IMR-90 (cell line): ENCODE measurements around the gene MRPS15. TPM values are rescaled to one million over a fixed set of nuclear protein-coding genes. Genes with fewer than 3 reads are reported as not detected.

ENCODE experiments used
- ATAC-seq: fragments of 200-7000 bp; cut with Tn5 transposase; 2 replicates; pipeline ENCODE4 v1.9.1; 2020; ENCODE audit warnings: low read depth, mild to moderate bottlenecking, moderate library complexity
- BruUV-seq: library from RNA; stranded (reverse); fragments of 400-500 nt; replicated peaks from 2 replicates; lab custom pipeline; 2021; lab: Mats Ljungman, UMichigan
- CTCF ChIA-PET: fragments of 300-600 bp; formaldehyde crosslinking; extraction: SDS; loops from one replicate; lab custom pipeline; 2021; ENCODE audit warnings: antibody characterized with exemption; lab: Yijun Ruan, JAX
- POLR2A ChIA-PET: fragments of 300-600 bp; sonication (Branson Sonifier 250); formaldehyde crosslinking; loops from one replicate; lab custom pipeline; 2022; ENCODE audit warnings: antibody characterized with exemption; ENCODE audit not compliant: unreplicated experiment; lab: Charles Lee
- DNase-seq: peaks from one replicate; pipeline ENCODE4 v3.0.0; 2013
- H2AFZ ChIP-seq: replicated peaks from 2 replicates; pipeline ENCODE3; 2013; ENCODE audit warnings: low read length, mild to moderate bottlenecking; ENCODE audit not compliant: poor library complexity
- H2AK5ac ChIP-seq: 2 replicates; pipeline ENCODE4 v1.6.1; 2013; ENCODE audit warnings: low read depth, low read length, inconsistent platforms
- H2AK9ac ChIP-seq: replicated peaks from 2 replicates; pipeline ENCODE3; 2013; ENCODE audit warnings: mild to moderate bottlenecking, low read depth, low read length, moderate library complexity; ENCODE audit not compliant: poor library complexity
- H2BK120ac ChIP-seq: 2 replicates; pipeline ENCODE4 v1.6.1; 2013; ENCODE audit warnings: low read depth, low read length, inconsistent platforms
- H2BK15ac ChIP-seq: 3 replicates; pipeline ENCODE4 v1.6.1; 2013; ENCODE audit warnings: low read depth, low read length, inconsistent platforms
- H2BK20ac ChIP-seq: 2 replicates; pipeline ENCODE4 v1.6.1; 2013; ENCODE audit warnings: low read depth, mild to moderate bottlenecking, inconsistent platforms, low read length, moderate library complexity
- H2BK5ac ChIP-seq: 2 replicates; pipeline ENCODE4 v1.6.1; 2013; ENCODE audit warnings: mild to moderate bottlenecking, low read depth, low read length, inconsistent platforms; ENCODE audit not compliant: poor library complexity, severe bottlenecking
- H3K14ac ChIP-seq: replicated peaks from 2 replicates; pipeline ENCODE4 v1.6.1; 2013; ENCODE audit warnings: low read depth, low read length, inconsistent platforms
- H3K18ac ChIP-seq: 2 replicates; pipeline ENCODE4 v1.6.1; 2013; ENCODE audit warnings: low read depth, low read length, control low read depth
- H3K23ac ChIP-seq: 2 replicates; pipeline ENCODE4 v1.6.1; 2013; ENCODE audit warnings: low read depth, low read length, inconsistent platforms
- H3K27ac ChIP-seq: 2 replicates; pipeline ENCODE4 v1.5.1; 2013; ENCODE audit warnings: mild to moderate bottlenecking, control low read depth, low read length; ENCODE audit not compliant: insufficient read depth
- H3K27me3 ChIP-seq: 2 replicates; pipeline ENCODE4 v1.6.1; 2013; ENCODE audit warnings: low read length; ENCODE audit not compliant: control insufficient read depth, insufficient read depth
- H3K36me3 ChIP-seq: 2 replicates; pipeline ENCODE4 v1.6.1; 2013; ENCODE audit warnings: low read length, mixed read lengths; ENCODE audit not compliant: control insufficient read depth, insufficient read depth
- H3K4ac ChIP-seq: 2 replicates; pipeline ENCODE4 v1.6.1; 2013; ENCODE audit warnings: low read depth, low read length, inconsistent platforms
- H3K4me1 ChIP-seq: 2 replicates; pipeline ENCODE4 v1.6.1; 2013; ENCODE audit warnings: low read length, mixed read lengths; ENCODE audit not compliant: control insufficient read depth, insufficient read depth
- H3K4me2 ChIP-seq: 2 replicates; pipeline ENCODE4 v1.6.1; 2013; ENCODE audit warnings: low read depth, mild to moderate bottlenecking, control low read depth, low read length, moderate library complexity
- H3K4me3 ChIP-seq: 2 replicates; pipeline ENCODE4 v1.5.1; 2013; ENCODE audit warnings: low read depth, mild to moderate bottlenecking, control low read depth, low read length, moderate library complexity; ENCODE audit not compliant: insufficient read depth
- H3K56ac ChIP-seq: 2 replicates; pipeline ENCODE4 v1.6.1; 2013; ENCODE audit warnings: low read length, inconsistent platforms; ENCODE audit not compliant: insufficient read depth; ENCODE audit errors: extremely low read depth
- H3K79me1 ChIP-seq, 2 experiments: 2 replicates each; pipeline ENCODE4 v1.6.1; 2013; ENCODE audit warnings: low read length in 2 of 2, inconsistent platforms in 1 of 2, low read depth in 1 of 2
- H3K9ac ChIP-seq: 2 replicates; pipeline ENCODE4 v1.6.1; 2013; ENCODE audit warnings: low read depth, low read length, control low read depth
- H3K9me1 ChIP-seq: 2 replicates; pipeline ENCODE4 v1.6.1; 2013; ENCODE audit warnings: low read length, inconsistent platforms; ENCODE audit not compliant: insufficient read depth
- H3K9me3 ChIP-seq: 2 replicates; pipeline ENCODE4 v1.6.1; 2013; ENCODE audit warnings: low read length; ENCODE audit not compliant: control insufficient read depth, insufficient read depth
- H4K20me1 ChIP-seq: 2 replicates; pipeline ENCODE4 v1.6.1; 2013; ENCODE audit warnings: low read length, inconsistent platforms; ENCODE audit not compliant: insufficient read depth
- H4K5ac ChIP-seq: 2 replicates; pipeline ENCODE4 v1.6.1; 2013; ENCODE audit warnings: mild to moderate bottlenecking, low read depth, low read length, control low read depth
- H4K8ac ChIP-seq, 2 experiments: 2 replicates each; pipeline ENCODE4 v1.6.1; 2013; ENCODE audit warnings: low read depth in 2 of 2, low read length in 2 of 2, control low read depth in 1 of 2, inconsistent platforms in 1 of 2
- H4K91ac ChIP-seq: 2 replicates; pipeline ENCODE4 v1.6.1; 2013; ENCODE audit warnings: low read depth, low read length, inconsistent platforms; ENCODE audit not compliant: insufficient read depth
- BHLHE40 ChIP-seq: fragments of 150-350 bp; IDR thresholded peaks from 2 replicates; pipeline ENCODE4 v1.6.1; 2016; ENCODE audit warnings: mild to moderate bottlenecking, low read depth, low read length
- CEBPB ChIP-seq: IDR thresholded peaks from 2 replicates; pipeline ENCODE4 v1.6.1; 2012; ENCODE audit warnings: low read depth, low read length, improper control_type of control experiment
- CHD1 ChIP-seq: IDR thresholded peaks from 2 replicates; pipeline ENCODE4 v1.6.1; 2012; ENCODE audit warnings: low read depth, low read length, improper control_type of control experiment
- FOS ChIP-seq: fragments of 150-350 bp; IDR thresholded peaks from 2 replicates; pipeline ENCODE4 v1.6.1; 2016; ENCODE audit warnings: low read depth, low read length
- MAFK ChIP-seq: IDR thresholded peaks from 2 replicates; pipeline ENCODE4 v1.6.1; 2012; ENCODE audit warnings: low read depth, low read length, improper control_type of control experiment
- MAZ ChIP-seq: IDR thresholded peaks from 2 replicates; pipeline ENCODE4 v1.6.1; 2012; ENCODE audit warnings: low read depth, mild to moderate bottlenecking, low read length, improper control_type of control experiment, moderate library complexity, borderline replicate concordance
- MXI1 ChIP-seq: IDR thresholded peaks from 2 replicates; pipeline ENCODE4 v1.6.1; 2012; ENCODE audit warnings: low read depth, mild to moderate bottlenecking, low read length, moderate library complexity, borderline replicate concordance
- NFE2L2 ChIP-seq: fragments of 150-350 bp; IDR thresholded peaks from 2 replicates; pipeline ENCODE4 v1.6.1; 2016; ENCODE audit warnings: low read depth, mild to moderate bottlenecking, low read length
- POLR2A ChIP-seq: IDR thresholded peaks from 2 replicates; pipeline ENCODE4 v1.6.1; 2012; ENCODE audit warnings: mild to moderate bottlenecking, low read depth, low read length
- RAD21 ChIP-seq: IDR thresholded peaks from 2 replicates; pipeline ENCODE4 v1.6.1; 2012; ENCODE audit warnings: low read length, improper control_type of control experiment
- RCOR1 ChIP-seq: IDR thresholded peaks from 2 replicates; pipeline ENCODE4 v1.6.1; 2012; ENCODE audit warnings: mild to moderate bottlenecking, low read length, improper control_type of control experiment; ENCODE audit not compliant: insufficient replicate concordance
- RFX5 ChIP-seq: IDR thresholded peaks from 2 replicates; pipeline ENCODE4 v1.8.0; 2012; ENCODE audit warnings: low read depth, mild to moderate bottlenecking, low read length, moderate library complexity
- SMC3 ChIP-seq: fragments of 150-350 bp; IDR thresholded peaks from 2 replicates; pipeline ENCODE4 v1.6.1; 2016; ENCODE audit warnings: low read depth, mild to moderate bottlenecking, antibody characterized with exemption, low read length, moderate library complexity
- WGBS, 2 experiments: methylation state at CpG; one replicate each; pipeline versions ENCODE4 v1.1.5 to v1.1.7; 2013; ENCODE audit warnings: missing lambda C conversion rate in 2 of 2; ENCODE audit not compliant: insufficient read length in 1 of 2; ENCODE audit errors: extremely low coverage in 2 of 2; 5-methylcytosine and 5-hydroxymethylcytosine counted together
- dilution Hi-C: fragments of 300-500 bp; cut with HindIII; formaldehyde crosslinking; loops from one replicate; pipeline ENCODE4 v1.14.3; 2018; ENCODE audit warnings: low sequenced_read_pairs; ENCODE audit not compliant: unreplicated experiment
- in situ Hi-C: fragments of 300-500 bp; cut with MboI; formaldehyde crosslinking; loops from 3 replicates; pipeline ENCODE4 v1.14.3; 2019; ENCODE audit warnings: low sequenced_read_pairs, inconsistent platforms, mixed read lengths
- intact Hi-C: fragments of 100-400 bp; cut with micrococcal nuclease; formaldehyde crosslinking; loops from 2 replicates; pipeline ENCODE4 v1.10.0; 2022
- polyA plus RNA-seq, 3 experiments: library from polyadenylated mRNA; depleted of rRNA; stranded (reverse); fragments of >200 nt; gene quantifications; 2 replicates each; pipeline ENCODE4 v1.2.3, GENCODE V29; 2012; ENCODE audit warnings: low replicate concordance in 1 of 3
- total RNA-seq: library from RNA; depleted of rRNA; stranded (reverse); fragments of >200 nt; gene quantifications from 2 replicates; pipeline ENCODE4 v1.2.3, GENCODE V29; 2012
- TF ChIP-seq, protein P1 (sequence below): fragments of 150-350 bp; IDR thresholded peaks from 2 replicates; pipeline ENCODE4 v1.6.1; 2016; ENCODE audit warnings: low read depth, mild to moderate bottlenecking, low read length, moderate library complexity, borderline replicate concordance
- TF ChIP-seq, protein P2 (sequence below): conservative IDR thresholded peaks from 2 replicates; pipeline ENCODE4 v1.5.1; 2012; ENCODE audit warnings: mild to moderate bottlenecking, low read depth, low read length, improper control_type of control experiment
- TF ChIP-seq, protein P3 (sequence below): fragments of 150-350 bp; IDR thresholded peaks from 2 replicates; pipeline ENCODE4 v1.6.1; 2017; ENCODE audit warnings: mild to moderate bottlenecking, antibody characterized with exemption, low read length, low read depth

The MRPS15 gene
- total and polyA plus RNA-seq, 2 of the 4 experiments (the other 2 are of a cell fraction): 46.1 to 77.9 TPM

DNA sequence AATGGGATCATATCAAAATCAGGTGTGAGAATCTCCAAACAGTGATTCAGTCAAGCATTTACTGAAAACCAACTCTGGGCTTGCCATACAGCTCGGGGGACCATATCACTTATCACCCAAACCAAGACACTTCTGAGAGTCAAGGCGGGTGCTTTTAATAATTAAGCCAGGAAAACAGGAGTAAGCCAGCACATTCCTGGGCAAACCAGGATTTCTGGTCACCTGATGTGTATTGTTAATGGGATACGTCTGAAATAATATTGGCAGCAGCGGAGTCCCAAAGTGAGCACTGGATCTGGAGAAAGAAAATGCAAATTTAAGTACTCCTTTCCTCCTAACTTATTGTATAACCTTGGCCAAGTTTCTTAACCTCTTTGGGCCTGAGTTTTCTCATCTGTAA, 31.6 kb downstream of the MRPS15 start:
- no peak overlapping the region for H2AK5ac ChIP-seq
- no peak overlapping the region for H4K5ac ChIP-seq
- peaks cover 3% of the 10 kb centered on the region for H3K9me1 ChIP-seq
- H3K23ac ChIP-seq: no peak overlapping the region
- no peak overlapping the region for H2BK15ac ChIP-seq
- no peak overlapping the region for H2BK120ac ChIP-seq
- CTCF ChIA-PET: no interaction called here
- dilution Hi-C loops: no loop called here
- H3K36me3 ChIP-seq: peaks cover 13% of the 10 kb centered on the region
- no peak overlapping the region for H2AFZ ChIP-seq
- no peak overlapping the region for H3K4me3 ChIP-seq
- no CpG with 5 or more reads among the region's 4 CpGs for WGBS, 2 experiments
- intact Hi-C loops: no loop called here
- no peak overlapping the region for H2AK9ac ChIP-seq
- H3K9me3 ChIP-seq: no peaks in the 10 kb centered on the region
- H3K79me1 ChIP-seq: no peaks in the 10 kb centered on the region
- BruUV-seq: no TSS peak
- H3K4ac ChIP-seq: no peak overlapping the region
- H3K56ac ChIP-seq: no peak overlapping the region
- no peak overlapping the region for H3K4me2 ChIP-seq
- no peak overlapping the region for H3K14ac ChIP-seq
- in situ Hi-C loops: no loop called here
- TF ChIP-seq CEBPB (no peak), NFE2L2 (no peak), POLR2A (no peak), RFX5 (no peak), CHD1 (no peak), MXI1 (no peak), RCOR1 (no peak), RAD21 (no peak), FOS (no peak), BHLHE40 (no peak), MAZ (no peak), MAFK (no peak), SMC3 (no peak)
- TF ChIP-seq, protein P1, sequence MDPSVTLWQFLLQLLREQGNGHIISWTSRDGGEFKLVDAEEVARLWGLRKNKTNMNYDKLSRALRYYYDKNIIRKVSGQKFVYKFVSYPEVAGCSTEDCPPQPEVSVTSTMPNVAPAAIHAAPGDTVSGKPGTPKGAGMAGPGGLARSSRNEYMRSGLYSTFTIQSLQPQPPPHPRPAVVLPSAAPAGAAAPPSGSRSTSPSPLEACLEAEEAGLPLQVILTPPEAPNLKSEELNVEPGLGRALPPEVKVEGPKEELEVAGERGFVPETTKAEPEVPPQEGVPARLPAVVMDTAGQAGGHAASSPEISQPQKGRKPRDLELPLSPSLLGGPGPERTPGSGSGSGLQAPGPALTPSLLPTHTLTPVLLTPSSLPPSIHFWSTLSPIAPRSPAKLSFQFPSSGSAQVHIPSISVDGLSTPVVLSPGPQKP: no peak
- TF ChIP-seq, protein P2, sequence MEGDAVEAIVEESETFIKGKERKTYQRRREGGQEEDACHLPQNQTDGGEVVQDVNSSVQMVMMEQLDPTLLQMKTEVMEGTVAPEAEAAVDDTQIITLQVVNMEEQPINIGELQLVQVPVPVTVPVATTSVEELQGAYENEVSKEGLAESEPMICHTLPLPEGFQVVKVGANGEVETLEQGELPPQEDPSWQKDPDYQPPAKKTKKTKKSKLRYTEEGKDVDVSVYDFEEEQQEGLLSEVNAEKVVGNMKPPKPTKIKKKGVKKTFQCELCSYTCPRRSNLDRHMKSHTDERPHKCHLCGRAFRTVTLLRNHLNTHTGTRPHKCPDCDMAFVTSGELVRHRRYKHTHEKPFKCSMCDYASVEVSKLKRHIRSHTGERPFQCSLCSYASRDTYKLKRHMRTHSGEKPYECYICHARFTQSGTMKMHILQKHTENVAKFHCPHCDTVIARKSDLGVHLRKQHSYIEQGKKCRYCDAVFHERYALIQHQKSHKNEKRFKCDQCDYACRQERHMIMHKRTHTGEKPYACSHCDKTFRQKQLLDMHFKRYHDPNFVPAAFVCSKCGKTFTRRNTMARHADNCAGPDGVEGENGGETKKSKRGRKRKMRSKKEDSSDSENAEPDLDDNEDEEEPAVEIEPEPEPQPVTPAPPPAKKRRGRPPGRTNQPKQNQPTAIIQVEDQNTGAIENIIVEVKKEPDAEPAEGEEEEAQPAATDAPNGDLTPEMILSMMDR: no peak
- TF ChIP-seq, protein P3, sequence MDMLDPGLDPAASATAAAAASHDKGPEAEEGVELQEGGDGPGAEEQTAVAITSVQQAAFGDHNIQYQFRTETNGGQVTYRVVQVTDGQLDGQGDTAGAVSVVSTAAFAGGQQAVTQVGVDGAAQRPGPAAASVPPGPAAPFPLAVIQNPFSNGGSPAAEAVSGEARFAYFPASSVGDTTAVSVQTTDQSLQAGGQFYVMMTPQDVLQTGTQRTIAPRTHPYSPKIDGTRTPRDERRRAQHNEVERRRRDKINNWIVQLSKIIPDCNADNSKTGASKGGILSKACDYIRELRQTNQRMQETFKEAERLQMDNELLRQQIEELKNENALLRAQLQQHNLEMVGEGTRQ: no peak
- no peak overlapping the region for H4K91ac ChIP-seq
- DNase-seq (no peak), ATAC-seq (no peak)
- no peak overlapping the region for H3K27ac ChIP-seq
- H3K18ac ChIP-seq: no peak overlapping the region
- H2BK20ac ChIP-seq: no peak overlapping the region
- no peak overlapping the region for H4K8ac ChIP-seq
- no peaks in the 10 kb centered on the region for H3K27me3 ChIP-seq
- no peaks in the 10 kb centered on the region; the same call in 1 of the 2 replicates for H4K20me1 ChIP-seq
- POLR2A ChIA-PET: no interaction called here
- H2BK5ac ChIP-seq: no peak overlapping the region
- no peak overlapping the region for H3K9ac ChIP-seq
- peaks cover 3% of the 10 kb centered on the region; the same call in 1 of the 2 replicates for H3K4me1 ChIP-seq
